Neural crest cell (in vitro differentiated cells): ENCODE measurements around the gene FILIP1L. TPM values are rescaled to one million over a fixed set of nuclear protein-coding genes. Genes with fewer than 3 reads are reported as not detected.

ENCODE experiments used
- DNase-seq: peaks from one replicate; pipeline ENCODE4 v3.0.0; 2021; ENCODE audit warnings: low read depth, mixed read lengths, low spot score
- H3K27ac Mint-ChIP-seq: one replicate; pipeline ENCODE4 v1.8.0; 2021; ENCODE audit warnings: mild to moderate bottlenecking, mixed read lengths; ENCODE audit not compliant: unreplicated experiment
- H3K27me3 Mint-ChIP-seq: 2 replicates; pipeline ENCODE4 v1.8.0; 2021; ENCODE audit warnings: low read depth, mild to moderate bottlenecking, mixed read lengths
- H3K36me3 Mint-ChIP-seq: 2 replicates; pipeline ENCODE4 v1.8.0; 2021; ENCODE audit warnings: low read depth, mild to moderate bottlenecking, mixed read lengths
- H3K4me1 Mint-ChIP-seq: 2 replicates; pipeline ENCODE4 v1.8.0; 2021; ENCODE audit warnings: mixed read lengths
- H3K4me3 Mint-ChIP-seq: one replicate; pipeline ENCODE4 v1.8.0; 2021; ENCODE audit warnings: mild to moderate bottlenecking, mixed read lengths
- H3K9me3 Mint-ChIP-seq: 2 replicates; pipeline ENCODE4 v1.8.0; 2021; ENCODE audit warnings: mixed read lengths
- CTCF ChIP-seq: fragments of 200-600 bp; sonication (generic); conservative IDR thresholded peaks from 2 replicates; pipeline ENCODE4 v1.5.0; 2021; ENCODE audit warnings: antibody characterized with exemption, mild to moderate bottlenecking
- long read RNA-seq: library from polyadenylated mRNA; unstranded; transcript quantifications from one replicate; pipeline ENCODE4 v2.0.0, GENCODE V29; 2020
- total RNA-seq: library from RNA; stranded (reverse); gene quantifications from 2 replicates; pipeline ENCODE4 v1.2.1, GENCODE V29; 2021

Gene FILIP1L
- total RNA-seq, result 9.8 TPM in 2 replicates
- long read RNA-seq, transcript FILIP1L-203 (2 exons, 3,280 nt), result major isoform, 9 of 26 reads
- long read RNA-seq, partial matches to known transcripts, result 0 of 26 reads
- long read RNA-seq, other reads (novel, unspliced or antisense), result 16 of 26 reads

- Mint-ChIP-seq H3K4me3 (no peak within 1 kb of the TSS), H3K27ac (no peak within 1 kb of the TSS), H3K4me1 (peaks cover 37% of the 10 kb centered on the region), H3K27me3 (no peaks in the 10 kb centered on the region), H3K9me3 (peaks cover 3% of the 10 kb centered on the region), H3K36me3 (peaks cover 5% of the 10 kb centered on the region)
- no peak for DNase-seq
- TF ChIP-seq CTCF, result no peak
Measured at GRCh38 chr3:100114413-100115030, at the start of gene FILIP1L. FILIP1L (minus strand) TSS chr3:100114501.

DNA sequence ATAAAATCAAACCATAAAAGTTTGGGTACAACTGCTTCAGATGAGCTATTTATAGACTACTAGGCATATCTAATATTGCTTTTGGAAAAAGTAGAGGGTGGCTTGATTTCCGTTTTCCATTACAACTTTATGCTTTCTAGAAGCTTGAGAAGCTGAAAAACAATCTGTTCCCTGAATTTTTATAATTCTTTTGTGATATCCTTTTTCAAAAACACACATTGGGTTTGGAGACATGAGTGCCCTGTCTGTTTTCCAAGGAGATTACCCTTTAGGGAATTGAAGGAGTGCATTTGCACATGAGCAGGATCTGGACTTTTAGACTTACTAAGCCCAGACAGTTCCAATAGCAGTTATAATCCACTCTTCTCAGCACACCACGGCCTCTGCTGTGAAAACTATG lies 49.5 kb upstream of the FILIP1L start:
- Mint-ChIP-seq H3K27ac (no peak overlapping the region), H3K9me3 (no peaks in the 10 kb centered on the region), H3K27me3 (no peaks in the 10 kb centered on the region), H3K4me1 (no peaks in the 10 kb centered on the region), H3K36me3 (peaks cover 8% of the 10 kb centered on the region), H3K4me3 (no peak overlapping the region)
- no peak for TF ChIP-seq CTCF
- no peak for DNase-seq

GRCh38 chr3:100160521-100160920 lies 46.2 kb upstream of the FILIP1L start:
- no peaks in the 10 kb centered on the region for H3K27me3 Mint-ChIP-seq

GRCh38 chr3:100159331-100160153 lies 45.2 kb upstream of the FILIP1L start:
- Mint-ChIP-seq H3K27ac (no peak overlapping the region), H3K4me3 (no peak overlapping the region), H3K27me3 (no peaks in the 10 kb centered on the region), H3K9me3 (peaks cover 11% of the 10 kb centered on the region), H3K4me1 (no peaks in the 10 kb centered on the region), H3K36me3 (peaks cover 31% of the 10 kb centered on the region)
- TF ChIP-seq CTCF, result no peak
- no peak for DNase-seq

More at GRCh38 chr3:100160521-100160920, 46.2 kb upstream of the FILIP1L start:
- Mint-ChIP-seq H3K36me3 (peaks cover 24% of the 10 kb centered on the region), H3K9me3 (peaks cover 4% of the 10 kb centered on the region), H3K4me1 (no peaks in the 10 kb centered on the region), H3K4me3 (no peak overlapping the region), H3K27ac (no peak overlapping the region)
- TF ChIP-seq CTCF, result no peak
- no peak for DNase-seq

GRCh38 chr3:100158918-100159330 lies 44.6 kb upstream of the FILIP1L start:
- no peaks in the 10 kb centered on the region for H3K27me3 Mint-ChIP-seq
- peaks cover 11% of the 10 kb centered on the region for H3K9me3 Mint-ChIP-seq
- DNase-seq, result no peak
- no peak overlapping the region for H3K27ac Mint-ChIP-seq
- no peaks in the 10 kb centered on the region for H3K4me1 Mint-ChIP-seq
- H3K4me3 Mint-ChIP-seq, result no peak overlapping the region
- TF ChIP-seq CTCF, result no peak
- H3K36me3 Mint-ChIP-seq, result peaks cover 31% of the 10 kb centered on the region
